Sigmoid colon (tissue), 7 donors: ENCODE measurements around the gene PTPRT. TPM values are rescaled to one million over a fixed set of nuclear protein-coding genes. Genes with fewer than 3 reads are reported as not detected.

ENCODE experiments used
- DNase-seq: peaks from one replicate; pipeline ENCODE4 v3.0.0-alpha.2; 2019
- H3K27ac ChIP-seq, 4 donors: fragments of 200-600 bp; sonication (generic); one replicate each; pipeline ENCODE4 v1.5.1; 2016 to 2019; ENCODE audit warnings: mild to moderate bottlenecking in 1 of 4
- H3K27me3 ChIP-seq, 3 donors: fragments of 200-600 bp; sonication (generic); one replicate each; pipeline ENCODE4 v1.5.1; 2019; ENCODE audit warnings: mild to moderate bottlenecking in 1 of 3
- H3K36me3 ChIP-seq, 4 donors: fragments of 200-600 bp; sonication (generic); one replicate each; pipeline ENCODE4 v1.5.1; 2016 to 2019
- H3K4me1 ChIP-seq, 4 donors: fragments of 200-600 bp; sonication (generic); one replicate each; pipeline ENCODE4 v1.5.1; 2017 to 2019
- H3K4me3 ChIP-seq, 4 donors: fragments of 200-600 bp; sonication (generic); one replicate each; pipeline ENCODE4 v1.5.1; 2017 to 2019; ENCODE audit warnings: mild to moderate bottlenecking in 2 of 4, moderate library complexity in 1 of 4
- H3K9me3 ChIP-seq, 4 donors: fragments of 200-600 bp in 3 of 4; sonication (generic) in 3 of 4; one replicate each; pipeline versions ENCODE4 v1.5.1 to v1.6.1; 2013 to 2019
- EP300 ChIP-seq, 4 donors: sonication (generic); formaldehyde crosslinking; IDR thresholded peaks; one replicate each; pipeline ENCODE4 v1.6.1; 2017; ENCODE audit warnings: antibody characterized with exemption in 4 of 4
- POLR2A ChIP-seq, 2 donors: fragments of 450-650 bp; IDR thresholded peaks; one replicate each; pipeline ENCODE4 v1.6.1; 2016; ENCODE audit warnings: antibody characterized with exemption in 2 of 2, mild to moderate bottlenecking in 2 of 2, moderate library complexity in 2 of 2
- POLR2AphosphoS5 ChIP-seq, 4 donors: sonication (generic); formaldehyde crosslinking; IDR thresholded peaks; one replicate each; pipeline ENCODE4 v1.6.1; 2017; ENCODE audit warnings: antibody characterized with exemption in 4 of 4
- WGBS, 2 donors: extraction: QIAGEN DNeasy Blood & Tissue Kit; methylation state at CpG; one replicate each; pipeline ENCODE4 v1.1.7; 2013; 5-methylcytosine and 5-hydroxymethylcytosine counted together
- intact Hi-C: fragments of 100-400 bp; cut with DNase I; formaldehyde crosslinking; loops from one replicate; pipeline ENCODE4 v1.15.1; 2023
- polyA plus RNA-seq, 3 donors: library from polyadenylated mRNA; stranded (reverse); fragments of 200-250 nt; gene quantifications; one replicate each; pipeline ENCODE4 v1.2.3, GENCODE V29; 2013
- total RNA-seq, 4 donors: library from RNA; depleted of rRNA; stranded (reverse); fragments of >200 nt; gene quantifications; one replicate each; pipeline ENCODE4 v1.1.0, GENCODE V29; 2016
- TF ChIP-seq, protein P1 (sequence below), 4 experiments: fragments of 450-650 bp in 3 of 4; fragments of 200-600 bp in 1 of 4; IDR thresholded peaks; one replicate each; pipeline ENCODE4 v1.5.1; 2016 to 2019; ENCODE audit warnings: antibody characterized with exemption in 4 of 4, mild to moderate bottlenecking in 3 of 4, moderate library complexity in 2 of 4
- donor health status: healthy with polysubstance abuse.
- donor health status: Bipolar disorder and iron deficiency.
- donor health status: healthy.

Gene PTPRT
- total and polyA plus RNA-seq, 7 donors: under 0.01 to 0.41 (median 0.12) TPM; not detected in 3

GRCh38 chr20:43176726-43177125 lies 13.0 kb downstream of the PTPRT start:
- intact Hi-C loops: no loop called here
- no peak for DNase-seq
- Histone ChIP-seq H3K27ac (no peak overlapping the region), H3K9me3 (peaks cover 0 to 4% (median 0%) of the 10 kb centered on the region in 4 donors), H3K4me3 (no peak overlapping the region), H3K4me1 (peaks cover 0 to 11% (median 8%) of the 10 kb centered on the region in 4 donors), H3K36me3 (no peaks in the 10 kb centered on the region), H3K27me3 (no peaks in the 10 kb centered on the region)
- TF ChIP-seq POLR2AphosphoS5 (IDR thresholded peaks at IDR 0.05): no peak
- no peak for TF ChIP-seq EP300 (IDR thresholded peaks at IDR 0.05)
- TF ChIP-seq POLR2A (IDR thresholded peaks at IDR 0.05): no peak
- TF ChIP-seq, protein P1, sequence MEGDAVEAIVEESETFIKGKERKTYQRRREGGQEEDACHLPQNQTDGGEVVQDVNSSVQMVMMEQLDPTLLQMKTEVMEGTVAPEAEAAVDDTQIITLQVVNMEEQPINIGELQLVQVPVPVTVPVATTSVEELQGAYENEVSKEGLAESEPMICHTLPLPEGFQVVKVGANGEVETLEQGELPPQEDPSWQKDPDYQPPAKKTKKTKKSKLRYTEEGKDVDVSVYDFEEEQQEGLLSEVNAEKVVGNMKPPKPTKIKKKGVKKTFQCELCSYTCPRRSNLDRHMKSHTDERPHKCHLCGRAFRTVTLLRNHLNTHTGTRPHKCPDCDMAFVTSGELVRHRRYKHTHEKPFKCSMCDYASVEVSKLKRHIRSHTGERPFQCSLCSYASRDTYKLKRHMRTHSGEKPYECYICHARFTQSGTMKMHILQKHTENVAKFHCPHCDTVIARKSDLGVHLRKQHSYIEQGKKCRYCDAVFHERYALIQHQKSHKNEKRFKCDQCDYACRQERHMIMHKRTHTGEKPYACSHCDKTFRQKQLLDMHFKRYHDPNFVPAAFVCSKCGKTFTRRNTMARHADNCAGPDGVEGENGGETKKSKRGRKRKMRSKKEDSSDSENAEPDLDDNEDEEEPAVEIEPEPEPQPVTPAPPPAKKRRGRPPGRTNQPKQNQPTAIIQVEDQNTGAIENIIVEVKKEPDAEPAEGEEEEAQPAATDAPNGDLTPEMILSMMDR (IDR thresholded peaks at IDR 0.05): no peak
- 85% methylated on average over 2 of the region's 2 CpGs for WGBS, 2 donors

DNA sequence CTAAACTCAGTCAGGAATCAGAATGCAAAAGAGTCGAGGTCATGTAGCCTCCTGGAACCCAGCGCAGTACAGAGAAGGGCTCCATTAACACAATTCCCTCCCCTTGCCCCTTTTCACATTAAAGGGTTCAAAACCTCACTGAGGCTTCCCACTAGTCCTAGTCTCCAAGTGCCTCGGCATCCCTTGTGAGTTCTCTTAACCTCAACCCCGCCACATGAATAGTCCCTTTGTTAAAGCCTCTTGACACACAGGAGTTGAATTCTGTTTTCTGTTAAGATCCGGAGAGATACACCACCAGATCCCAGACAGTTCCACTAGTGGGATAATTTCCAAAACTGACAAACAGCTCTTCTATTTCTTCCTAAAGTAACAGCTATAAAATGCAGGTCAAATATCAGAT lies 17.8 kb downstream of the PTPRT start:
- Histone ChIP-seq H3K36me3 (no peaks in the 10 kb centered on the region), H3K4me3 (no peak overlapping the region), H3K27ac (no peak overlapping the region), H3K9me3 (peaks cover 0 to 3% (median 0%) of the 10 kb centered on the region in 4 donors), H3K4me1 (no peaks in the 10 kb centered on the region), H3K27me3 (no peaks in the 10 kb centered on the region)
- no peak for DNase-seq
- WGBS, 2 donors: 73 to 79% methylated on average over 5 of the region's 5 CpGs
- intact Hi-C loops: no loop called here
- TF ChIP-seq EP300 (IDR thresholded peaks at IDR 0.05) (no peak), POLR2A (IDR thresholded peaks at IDR 0.05) (no peak), POLR2AphosphoS5 (IDR thresholded peaks at IDR 0.05) (no peak)
- TF ChIP-seq, protein P1 (IDR thresholded peaks at IDR 0.05): no peak

DNA sequence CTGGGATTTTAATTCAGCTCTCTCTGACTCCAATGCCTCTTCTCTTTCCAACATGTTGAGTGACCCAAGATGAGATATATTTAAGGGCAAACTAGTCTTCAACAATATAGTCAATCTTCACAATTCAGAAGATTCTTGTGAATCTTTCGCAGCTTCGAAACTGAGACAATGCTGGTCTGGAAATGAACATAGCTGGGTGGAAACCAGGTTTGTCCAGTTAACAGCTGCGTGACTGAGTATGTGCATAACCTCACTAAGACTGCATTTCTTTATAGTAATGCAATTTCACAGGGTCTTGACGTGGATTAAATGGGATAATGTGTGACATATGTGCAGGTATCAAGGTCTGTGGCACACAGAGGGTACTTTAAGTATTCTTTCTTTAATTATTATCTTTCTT lies 18.9 kb downstream of the PTPRT start:
- H3K27me3 ChIP-seq: no peaks in the 10 kb centered on the region
- DNase-seq: no peak
- 74 to 82% methylated on average over 4 of the region's 4 CpGs for WGBS, 2 donors
- no peaks in the 10 kb centered on the region for H3K4me1 ChIP-seq
- H3K4me3 ChIP-seq: no peak overlapping the region
- H3K27ac ChIP-seq: no peak overlapping the region
- TF ChIP-seq POLR2AphosphoS5 (IDR thresholded peaks at IDR 0.05) (no peak), POLR2A (IDR thresholded peaks at IDR 0.05) (no peak), EP300 (IDR thresholded peaks at IDR 0.05) (no peak)
- TF ChIP-seq, protein P1 (IDR thresholded peaks at IDR 0.05): no peak
- intact Hi-C loops: no loop called here
- no peaks in the 10 kb centered on the region for H3K36me3 ChIP-seq
- no peaks in the 10 kb centered on the region for H3K9me3 ChIP-seq

DNA sequence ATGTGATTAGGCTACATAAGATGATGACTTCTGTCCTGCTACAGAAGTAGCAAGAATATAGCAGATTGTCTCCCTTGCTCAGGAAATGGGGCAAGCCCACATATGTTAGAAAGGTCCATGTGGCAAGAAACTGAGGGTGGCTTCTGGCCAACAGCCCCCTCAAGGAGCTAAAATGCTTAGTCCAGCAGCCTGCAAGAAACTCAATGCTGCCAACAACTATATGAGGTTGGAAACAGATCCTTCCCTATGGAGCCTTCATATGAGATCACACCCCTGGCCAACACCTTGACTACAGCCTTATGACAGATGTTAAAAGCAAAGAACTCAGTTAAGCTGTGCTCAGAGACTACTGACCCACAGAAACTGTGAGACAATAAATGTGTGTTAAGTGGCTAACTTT lies 22.1 kb downstream of the PTPRT start:
- Histone ChIP-seq H3K27ac (no peak overlapping the region), H3K9me3 (no peaks in the 10 kb centered on the region), H3K36me3 (no peaks in the 10 kb centered on the region), H3K4me1 (no peaks in the 10 kb centered on the region), H3K4me3 (no peak overlapping the region), H3K27me3 (no peaks in the 10 kb centered on the region)
- no peak for DNase-seq
- TF ChIP-seq POLR2A (IDR thresholded peaks at IDR 0.05): no peak
- no peak for TF ChIP-seq EP300 (IDR thresholded peaks at IDR 0.05)
- TF ChIP-seq POLR2AphosphoS5 (IDR thresholded peaks at IDR 0.05): no peak
- TF ChIP-seq, protein P1 (IDR thresholded peaks at IDR 0.05): no peak
- intact Hi-C loops: no loop called here

GRCh38 chr20:43167021-43167420 lies 22.7 kb downstream of the PTPRT start:
- 37 to 76% methylated on average over 1 of the region's 1 CpG for WGBS, 2 donors
- H3K4me1 ChIP-seq: no peaks in the 10 kb centered on the region
- H3K36me3 ChIP-seq: no peaks in the 10 kb centered on the region
- H3K9me3 ChIP-seq: no peaks in the 10 kb centered on the region
- intact Hi-C loops: no loop called here
- no peaks in the 10 kb centered on the region for H3K27me3 ChIP-seq
- no peak for DNase-seq
- H3K4me3 ChIP-seq: no peak overlapping the region
- TF ChIP-seq POLR2A (IDR thresholded peaks at IDR 0.05) (no peak), EP300 (IDR thresholded peaks at IDR 0.05) (no peak), POLR2AphosphoS5 (IDR thresholded peaks at IDR 0.05) (no peak)
- TF ChIP-seq, protein P1 (IDR thresholded peaks at IDR 0.05): no peak
- H3K27ac ChIP-seq: no peak overlapping the region
